ENCODE data around the gene NAP1L1. TPM values are rescaled to one million over a fixed set of nuclear protein-coding genes. Genes with fewer than 3 reads are reported as not detected.
A peak's percentile ranks its signal among the peaks of the same experiment; 100 is the strongest.

The NAP1L1 gene
- total RNA-seq, 1 experiment from 2014 or later, result 946 TPM

DNA sequence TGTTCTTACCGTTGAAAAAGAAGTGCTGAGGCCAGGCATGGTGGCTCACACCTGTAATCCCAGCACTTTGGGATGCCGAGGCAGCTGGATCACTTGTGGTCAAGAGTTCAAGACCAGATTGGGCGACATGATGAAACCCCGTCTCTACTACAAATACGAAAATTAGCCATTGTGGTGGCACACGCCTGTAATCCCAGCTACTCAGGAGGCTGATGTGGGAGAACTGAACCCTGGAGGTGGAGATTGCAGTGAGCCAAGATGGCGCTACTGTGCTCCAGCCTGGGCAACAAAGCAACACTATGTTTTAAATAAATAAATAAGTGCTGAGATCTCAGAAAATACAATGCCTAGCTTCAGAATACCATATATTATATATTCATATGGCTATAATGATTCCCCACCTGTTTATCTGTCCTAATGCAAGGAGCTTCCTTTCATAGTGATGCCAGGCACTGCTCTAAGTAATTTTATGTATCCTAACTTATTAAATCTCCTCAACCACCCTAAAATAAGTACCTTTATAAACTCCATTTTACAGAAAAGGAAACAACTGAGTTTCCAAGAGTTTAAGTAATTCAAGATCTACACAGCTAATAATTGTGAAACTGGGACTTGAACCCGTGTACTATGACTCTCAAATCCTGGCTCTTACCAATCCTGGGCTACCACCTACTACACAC, 60.2 kb downstream of the NAP1L1 start:
- CTCF ChIA-PET, result no interaction called here

DNA sequence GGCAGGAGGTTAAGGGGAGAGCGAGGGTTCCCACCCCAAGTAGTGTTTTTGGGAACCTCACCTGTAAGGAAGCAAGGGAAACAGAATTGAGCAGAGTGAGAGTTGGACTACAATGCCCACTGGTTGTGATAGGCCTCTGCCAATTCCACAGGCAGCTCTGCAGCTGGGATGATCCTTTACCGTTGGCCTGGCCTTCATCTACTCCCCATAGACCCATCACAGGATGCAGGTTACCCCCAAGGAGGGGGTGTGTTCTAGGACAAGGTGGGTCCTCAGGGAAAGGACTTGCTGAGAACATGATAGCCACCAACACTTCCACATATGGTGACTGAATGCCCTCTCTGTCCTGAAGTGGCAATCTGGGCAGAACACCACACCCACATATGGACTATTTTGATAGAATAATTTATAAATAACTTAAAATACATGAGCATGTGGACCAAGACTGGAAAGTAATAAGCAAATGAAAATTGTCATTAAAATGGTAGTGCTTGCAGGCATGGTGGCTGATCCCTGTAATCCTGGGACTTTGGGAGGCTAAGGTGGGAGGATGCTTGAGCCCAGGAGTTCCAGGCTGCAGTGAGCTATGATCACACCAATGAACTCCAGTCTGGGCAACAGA, 61.3 kb downstream of the NAP1L1 start:
- DNase-seq (ENCODE audit: low spot score) (no peak), ATAC-seq (no peak)
- Mint-ChIP-seq H3K27me3 (ENCODE audit: low read depth) (no peaks in the 10 kb centered on the region), H3K27ac (0 out of 2 replicates have a peak overlapping the region, but pooled peaks have one; percentile 2), H3K36me3 (peaks cover 11% of the 10 kb centered on the region), H3K4me1 (peaks cover 60% of the 10 kb centered on the region), H3K4me3 (no peak overlapping the region), H3K9me3 (no peaks in the 10 kb centered on the region)
- TF ChIP-seq FOXK1 (CRISPR knock-in tag; IDR thresholded peaks at IDR 0.05), result no peak
- TF ChIP-seq, protein P1, sequence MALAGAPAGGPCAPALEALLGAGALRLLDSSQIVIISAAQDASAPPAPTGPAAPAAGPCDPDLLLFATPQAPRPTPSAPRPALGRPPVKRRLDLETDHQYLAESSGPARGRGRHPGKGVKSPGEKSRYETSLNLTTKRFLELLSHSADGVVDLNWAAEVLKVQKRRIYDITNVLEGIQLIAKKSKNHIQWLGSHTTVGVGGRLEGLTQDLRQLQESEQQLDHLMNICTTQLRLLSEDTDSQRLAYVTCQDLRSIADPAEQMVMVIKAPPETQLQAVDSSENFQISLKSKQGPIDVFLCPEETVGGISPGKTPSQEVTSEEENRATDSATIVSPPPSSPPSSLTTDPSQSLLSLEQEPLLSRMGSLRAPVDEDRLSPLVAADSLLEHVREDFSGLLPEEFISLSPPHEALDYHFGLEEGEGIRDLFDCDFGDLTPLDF (CRISPR knock-in tag; IDR thresholded peaks at IDR 0.05), result no peak
- no peak for TF ChIP-seq GTF2I (CRISPR knock-in tag; conservative IDR thresholded peaks at IDR 0.05)
- TF ChIP-seq, protein P2, sequence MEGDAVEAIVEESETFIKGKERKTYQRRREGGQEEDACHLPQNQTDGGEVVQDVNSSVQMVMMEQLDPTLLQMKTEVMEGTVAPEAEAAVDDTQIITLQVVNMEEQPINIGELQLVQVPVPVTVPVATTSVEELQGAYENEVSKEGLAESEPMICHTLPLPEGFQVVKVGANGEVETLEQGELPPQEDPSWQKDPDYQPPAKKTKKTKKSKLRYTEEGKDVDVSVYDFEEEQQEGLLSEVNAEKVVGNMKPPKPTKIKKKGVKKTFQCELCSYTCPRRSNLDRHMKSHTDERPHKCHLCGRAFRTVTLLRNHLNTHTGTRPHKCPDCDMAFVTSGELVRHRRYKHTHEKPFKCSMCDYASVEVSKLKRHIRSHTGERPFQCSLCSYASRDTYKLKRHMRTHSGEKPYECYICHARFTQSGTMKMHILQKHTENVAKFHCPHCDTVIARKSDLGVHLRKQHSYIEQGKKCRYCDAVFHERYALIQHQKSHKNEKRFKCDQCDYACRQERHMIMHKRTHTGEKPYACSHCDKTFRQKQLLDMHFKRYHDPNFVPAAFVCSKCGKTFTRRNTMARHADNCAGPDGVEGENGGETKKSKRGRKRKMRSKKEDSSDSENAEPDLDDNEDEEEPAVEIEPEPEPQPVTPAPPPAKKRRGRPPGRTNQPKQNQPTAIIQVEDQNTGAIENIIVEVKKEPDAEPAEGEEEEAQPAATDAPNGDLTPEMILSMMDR (IDR thresholded peaks at IDR 0.05), result no peak
- TF ChIP-seq NR1H2 (CRISPR knock-in tag; IDR thresholded peaks at IDR 0.05), result no peak
- TF ChIP-seq GABPB1 (CRISPR knock-in tag; IDR thresholded peaks at IDR 0.05), result no peak
- no peak for TF ChIP-seq KAT7 (CRISPR knock-in tag; IDR thresholded peaks at IDR 0.05; ENCODE audit: borderline replicate concordance)
- ChIA-PET POLR2A (no interaction called here), CTCF (no interaction called here)

More for the DNA sequence above, 60.2 kb downstream of the NAP1L1 start:
- TF ChIP-seq, protein P3, sequence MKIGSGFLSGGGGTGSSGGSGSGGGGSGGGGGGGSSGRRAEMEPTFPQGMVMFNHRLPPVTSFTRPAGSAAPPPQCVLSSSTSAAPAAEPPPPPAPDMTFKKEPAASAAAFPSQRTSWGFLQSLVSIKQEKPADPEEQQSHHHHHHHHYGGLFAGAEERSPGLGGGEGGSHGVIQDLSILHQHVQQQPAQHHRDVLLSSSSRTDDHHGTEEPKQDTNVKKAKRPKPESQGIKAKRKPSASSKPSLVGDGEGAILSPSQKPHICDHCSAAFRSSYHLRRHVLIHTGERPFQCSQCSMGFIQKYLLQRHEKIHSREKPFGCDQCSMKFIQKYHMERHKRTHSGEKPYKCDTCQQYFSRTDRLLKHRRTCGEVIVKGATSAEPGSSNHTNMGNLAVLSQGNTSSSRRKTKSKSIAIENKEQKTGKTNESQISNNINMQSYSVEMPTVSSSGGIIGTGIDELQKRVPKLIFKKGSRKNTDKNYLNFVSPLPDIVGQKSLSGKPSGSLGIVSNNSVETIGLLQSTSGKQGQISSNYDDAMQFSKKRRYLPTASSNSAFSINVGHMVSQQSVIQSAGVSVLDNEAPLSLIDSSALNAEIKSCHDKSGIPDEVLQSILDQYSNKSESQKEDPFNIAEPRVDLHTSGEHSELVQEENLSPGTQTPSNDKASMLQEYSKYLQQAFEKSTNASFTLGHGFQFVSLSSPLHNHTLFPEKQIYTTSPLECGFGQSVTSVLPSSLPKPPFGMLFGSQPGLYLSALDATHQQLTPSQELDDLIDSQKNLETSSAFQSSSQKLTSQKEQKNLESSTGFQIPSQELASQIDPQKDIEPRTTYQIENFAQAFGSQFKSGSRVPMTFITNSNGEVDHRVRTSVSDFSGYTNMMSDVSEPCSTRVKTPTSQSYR (CRISPR knock-in tag; IDR thresholded peaks at IDR 0.05), result no peak
- TF ChIP-seq TEAD1 (CRISPR knock-in tag; IDR thresholded peaks at IDR 0.05) (no peak), GTF2I (CRISPR knock-in tag; conservative IDR thresholded peaks at IDR 0.05) (no peak), RELA (CRISPR knock-in tag; IDR thresholded peaks at IDR 0.05; ENCODE audit: borderline replicate concordance) (no peak), MXD4 (CRISPR knock-in tag; IDR thresholded peaks at IDR 0.05; ENCODE audit: borderline replicate concordance) (no peak), NR1H2 (CRISPR knock-in tag; IDR thresholded peaks at IDR 0.05) (no peak), SOX15 (CRISPR knock-in tag; IDR thresholded peaks at IDR 0.05) (no peak), FOXP1 (CRISPR knock-in tag; IDR thresholded peaks at IDR 0.05; ENCODE audit: borderline replicate concordance) (no peak), ZNF423 (CRISPR knock-in tag; IDR thresholded peaks at IDR 0.05) (no peak), ZNF219 (CRISPR knock-in tag; IDR thresholded peaks at IDR 0.05; ENCODE audit: borderline replicate concordance) (no peak), NR2C2 (CRISPR knock-in tag; IDR thresholded peaks at IDR 0.05) (no peak), JUN (CRISPR knock-in tag; IDR thresholded peaks at IDR 0.05) (no peak), KAT7 (CRISPR knock-in tag; IDR thresholded peaks at IDR 0.05; ENCODE audit: borderline replicate concordance) (no peak)
- TF ChIP-seq, protein P4, sequence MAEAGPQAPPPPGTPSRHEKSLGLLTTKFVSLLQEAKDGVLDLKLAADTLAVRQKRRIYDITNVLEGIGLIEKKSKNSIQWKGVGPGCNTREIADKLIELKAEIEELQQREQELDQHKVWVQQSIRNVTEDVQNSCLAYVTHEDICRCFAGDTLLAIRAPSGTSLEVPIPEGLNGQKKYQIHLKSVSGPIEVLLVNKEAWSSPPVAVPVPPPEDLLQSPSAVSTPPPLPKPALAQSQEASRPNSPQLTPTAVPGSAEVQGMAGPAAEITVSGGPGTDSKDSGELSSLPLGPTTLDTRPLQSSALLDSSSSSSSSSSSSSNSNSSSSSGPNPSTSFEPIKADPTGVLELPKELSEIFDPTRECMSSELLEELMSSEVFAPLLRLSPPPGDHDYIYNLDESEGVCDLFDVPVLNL (CRISPR knock-in tag; IDR thresholded peaks at IDR 0.05; ENCODE audit: borderline replicate concordance, low read depth), result no peak
- TF ChIP-seq, protein P5, sequence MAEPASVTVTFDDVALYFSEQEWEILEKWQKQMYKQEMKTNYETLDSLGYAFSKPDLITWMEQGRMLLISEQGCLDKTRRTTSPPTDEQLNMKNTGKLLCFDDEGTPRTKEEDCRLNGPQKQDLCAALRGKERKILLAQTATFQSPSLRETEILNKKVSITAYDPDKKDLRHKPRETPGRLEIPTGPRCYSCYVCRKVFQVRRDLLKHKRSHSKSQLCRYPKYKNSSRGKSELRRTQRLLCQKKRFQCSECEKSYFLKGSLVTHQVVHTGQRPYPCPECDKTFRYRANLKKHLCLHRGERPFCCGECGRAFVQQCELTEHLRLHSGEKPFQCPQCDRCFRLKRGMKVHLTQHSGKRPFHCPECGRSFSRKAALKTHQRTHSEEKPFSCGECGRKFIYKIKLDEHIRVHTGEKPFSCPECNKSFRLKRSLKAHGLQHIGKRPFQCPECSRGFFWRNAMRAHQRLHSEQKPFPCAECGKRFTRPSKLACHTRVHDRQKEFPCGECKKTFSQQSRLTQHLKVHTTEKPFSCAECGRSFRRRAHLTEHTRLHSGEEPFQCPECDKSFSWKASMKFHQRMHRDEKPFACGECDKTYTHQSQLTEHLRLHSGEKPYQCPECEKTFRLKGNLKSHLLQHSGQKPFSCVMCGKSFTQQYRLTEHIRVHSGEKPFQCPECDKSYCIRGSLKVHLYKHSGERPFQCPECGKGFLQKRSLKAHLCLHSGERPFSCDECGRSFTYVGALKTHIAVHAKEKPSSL (CRISPR knock-in tag; conservative IDR thresholded peaks at IDR 0.05), result no peak
- TF ChIP-seq, protein P6, sequence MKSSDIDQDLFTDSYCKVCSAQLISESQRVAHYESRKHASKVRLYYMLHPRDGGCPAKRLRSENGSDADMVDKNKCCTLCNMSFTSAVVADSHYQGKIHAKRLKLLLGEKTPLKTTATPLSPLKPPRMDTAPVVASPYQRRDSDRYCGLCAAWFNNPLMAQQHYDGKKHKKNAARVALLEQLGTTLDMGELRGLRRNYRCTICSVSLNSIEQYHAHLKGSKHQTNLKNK (CRISPR knock-in tag; IDR thresholded peaks at IDR 0.05), result no peak
- Mint-ChIP-seq H3K27ac (no peak overlapping the region), H3K27me3 (ENCODE audit: low read depth) (no peaks in the 10 kb centered on the region), H3K4me3 (no peak overlapping the region), H3K9me3 (no peaks in the 10 kb centered on the region), H3K4me1 (peaks cover 61% of the 10 kb centered on the region), H3K36me3 (peaks cover 21% of the 10 kb centered on the region)
- DNase-seq (ENCODE audit: low spot score) (no peak), ATAC-seq (no peak)
- POLR2A ChIA-PET, result no interaction called here

Measured in WTC11 (cell line).